Fibroblast of peridontal ligament (primary cell): ENCODE results near the gene ZNF711.
"Not testable (repeated sequence)": the region's sequence is repeated elsewhere in the genome, so short reads cannot be mapped to it uniquely, and the experiment has no call there.

ENCODE experiments used
- DNase-seq: peaks from one replicate; pipeline ENCODE4 v3.0.0-alpha.2; 2010; ENCODE audit errors: extremely low read depth

Gene ZNF711

GRCh38 chrX:85243761-85244449 lies at the start of gene ZNF711, which contains the start of gene SATL1:
ZNF711 (plus strand) TSS chrX:85243991; CDS start chrX:85247573, 3,582 bp downstream.
SATL1 (minus strand) TSS chrX:85243779; CDS start chrX:85108968, 134,811 bp downstream.
- DNase-seq, result peak; percentile 1

- DNase-seq, result no peak
Observed at GRCh38 chrX:85196319-85196718, 47.5 kb upstream of the ZNF711 start.

- no peak for DNase-seq
Observed at GRCh38 chrX:85203461-85203970, 40.3 kb upstream of the ZNF711 start.

- DNase-seq, result no peak
Observed at GRCh38 chrX:85213792-85214530, 29.8 kb upstream of the ZNF711 start.

- no peak for DNase-seq
Observed at GRCh38 chrX:85215946-85216345, 27.8 kb upstream of the ZNF711 start.

GRCh38 chrX:85221361-85221760 lies 22.4 kb upstream of the ZNF711 start:
- no peak for DNase-seq

- DNase-seq, result no peak
Observed at GRCh38 chrX:85223359-85223758, 20.4 kb upstream of the ZNF711 start.

GRCh38 chrX:85243155-85243554 lies 636 bp upstream of the ZNF711 start:
- DNase-seq, result no peak

GRCh38 chrX:85244450-85245211 lies 840 bp downstream of the ZNF711 start:
- no peak for DNase-seq

GRCh38 chrX:85285286-85285685 lies 41.5 kb downstream of the ZNF711 start:
- not testable (repeated sequence) for DNase-seq

GRCh38 chrX:85288992-85289723 lies 45.4 kb downstream of the ZNF711 start:
- no peak for DNase-seq

GRCh38 chrX:85303544-85303943 lies 59.8 kb downstream of the ZNF711 start:
- no peak for DNase-seq

GRCh38 chrX:85309717-85310116 lies 65.9 kb downstream of the ZNF711 start:
- DNase-seq, result no peak

- not testable (repeated sequence) for DNase-seq
Observed at GRCh38 chrX:85311348-85311747, 67.6 kb downstream of the ZNF711 start.
